Left ventricle myocardium superior (tissue), 1 donor: ENCODE data around the gene AQR. TPM values are rescaled to one million over a fixed set of nuclear protein-coding genes. Genes with fewer than 3 reads are reported as not detected.

Experiments
- total RNA-seq: library from RNA; stranded (reverse); fragmentation: NEBNext Ultra II Directional; extraction: Animal tissue kit (Norgen Biotek cat#: 25700); gene quantifications from one replicate; pipeline ENCODE4 v1.2.1, GENCODE V29; 2021
- donor health status: DM: no; HTN: yes; CAD: no; lungs with severe emphysema.

The AQR gene
- total RNA-seq, 1 donor from 2014 or later, result 11.0 TPM

Other genes starting within 250 kb of the AQR start
- gene GJD2, start 214.7 kb downstream of the AQR start, total RNA-seq, result not detected
- gene ACTC1, start 174.2 kb downstream of the AQR start, total RNA-seq, result 14,086 TPM
- 57.1 TPM for gene ZNF770, start 18.5 kb upstream of the AQR start, total RNA-seq
- not detected for gene NANOGP8, start 115.6 kb upstream of the AQR start, total RNA-seq